GM19043 (cell line): ENCODE data around the gene MID2.
A peak's percentile ranks its signal among the peaks of the same experiment; 100 is the strongest.
"Not testable (repeated sequence)": the region's sequence is repeated elsewhere in the genome, so short reads cannot be mapped to it uniquely, and the experiment has no call there.

ENCODE experiments used
- ATAC-seq: cut with Tn5 transposase; IDR thresholded peaks from one replicate; pipeline ENCODE4 v1.9.1; 2021; ENCODE audit warnings: low read depth; ENCODE audit not compliant: unreplicated experiment

MID2 gene

GRCh38 chrX:107836958-107837357 lies 11.3 kb downstream of the MID2 start:
- ATAC-seq, result no peak

GRCh38 chrX:107840971-107841370 lies 15.3 kb downstream of the MID2 start:
- no peak for ATAC-seq

- no peak for ATAC-seq
Observed at GRCh38 chrX:107842715-107843400, 17.2 kb downstream of the MID2 start.

- ATAC-seq, result no peak
Observed at GRCh38 chrX:107845625-107846024, 20.0 kb downstream of the MID2 start.

- no peak for ATAC-seq
Observed at GRCh38 chrX:107848591-107848990, 22.9 kb downstream of the MID2 start.

- no peak for ATAC-seq
Observed at GRCh38 chrX:107849747-107850421, 24.2 kb downstream of the MID2 start.

- no peak for ATAC-seq
Observed at GRCh38 chrX:107850422-107850765, 24.7 kb downstream of the MID2 start.

GRCh38 chrX:107851215-107851614 lies 25.5 kb downstream of the MID2 start:
- ATAC-seq, result no peak

- not testable (repeated sequence) for ATAC-seq
Observed at GRCh38 chrX:107851665-107852064, 26.0 kb downstream of the MID2 start.

GRCh38 chrX:107856289-107856688 lies 30.6 kb downstream of the MID2 start:
- ATAC-seq, result no peak

GRCh38 chrX:107857041-107857440 lies 31.4 kb downstream of the MID2 start:
- ATAC-seq, result not testable (repeated sequence)

GRCh38 chrX:107857837-107858236 lies 32.2 kb downstream of the MID2 start:
- ATAC-seq, result no peak

GRCh38 chrX:107861056-107861455 lies 35.4 kb downstream of the MID2 start:
- ATAC-seq, result no peak

- no peak for ATAC-seq
Observed at GRCh38 chrX:107871136-107871535, 45.5 kb downstream of the MID2 start.

- no peak for ATAC-seq
Observed at GRCh38 chrX:107878106-107878505, 52.4 kb downstream of the MID2 start.

GRCh38 chrX:107880054-107880610 lies 54.5 kb downstream of the MID2 start:
- ATAC-seq, result no peak

- peak; percentile 71 for ATAC-seq
Observed at GRCh38 chrX:107894038-107894437, 68.4 kb downstream of the MID2 start.

- ATAC-seq, result no peak
Observed at GRCh38 chrX:107902721-107903120, 77.1 kb downstream of the MID2 start.

GRCh38 chrX:107905366-107905765 lies 79.7 kb downstream of the MID2 start:
- no peak for ATAC-seq

- ATAC-seq, result no peak
Observed at GRCh38 chrX:107924136-107924746, 98.6 kb downstream of the MID2 start.

- no peak for ATAC-seq
Observed at GRCh38 chrX:107934262-107934661, 108.6 kb downstream of the MID2 start.

GRCh38 chrX:107935200-107935599 lies 109.5 kb downstream of the MID2 start:
- ATAC-seq, result no peak
